Stimulated activated CD8-positive, alpha-beta memory T cell treated with anti-CD3 and anti-CD28 coated beads, Interleukin-7, amount 100 ng/mL, for 1 hour (primary cell): Measurements from ENCODE around the gene TNS1.

Experiments used
- DNase-seq, 2 donors: peaks; one replicate each; pipeline ENCODE4 v3.0.0-alpha.2; 2020; ENCODE audit warnings: low read depth in 2 of 2

Gene TNS1

DNA sequence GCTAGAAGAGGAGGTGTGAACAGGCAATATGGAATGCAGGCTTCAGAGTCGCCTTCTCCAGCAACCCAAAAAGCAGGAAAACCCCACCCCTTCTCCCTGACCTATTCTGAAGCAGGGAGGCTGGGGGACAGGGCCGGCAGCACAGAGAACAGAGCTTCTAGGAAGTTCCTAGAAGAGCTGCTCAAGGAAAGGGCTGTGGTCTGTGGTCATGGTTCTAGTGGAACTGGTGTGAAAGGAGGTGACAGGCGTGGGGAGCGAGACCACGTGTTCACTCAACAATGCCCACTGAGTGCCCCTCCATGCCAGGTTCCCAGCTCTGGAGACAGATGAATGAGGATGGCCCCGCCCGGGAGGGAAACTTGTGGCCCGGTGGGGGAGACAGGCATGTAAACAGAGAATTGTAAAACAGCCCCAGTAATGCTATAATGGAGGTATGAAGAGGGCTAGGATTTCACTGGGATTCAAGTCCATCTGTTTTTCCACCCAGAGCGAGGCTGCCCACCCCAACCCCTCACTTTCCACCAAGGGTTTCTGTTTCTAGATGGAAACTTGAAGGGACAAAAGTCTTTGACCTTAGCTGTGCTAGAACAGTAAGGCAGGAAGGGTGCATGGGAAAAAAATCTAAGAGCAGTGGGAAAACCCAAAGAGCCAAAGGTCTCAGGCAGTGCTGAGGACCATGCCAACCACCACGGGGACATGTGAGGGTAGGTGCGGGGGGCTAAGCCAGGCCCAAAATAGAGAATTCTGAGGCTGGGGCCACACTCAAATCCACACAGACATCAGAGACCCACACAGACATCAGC is 71.8 kb downstream of the TNS1 start:
- DNase-seq: no peak

DNA sequence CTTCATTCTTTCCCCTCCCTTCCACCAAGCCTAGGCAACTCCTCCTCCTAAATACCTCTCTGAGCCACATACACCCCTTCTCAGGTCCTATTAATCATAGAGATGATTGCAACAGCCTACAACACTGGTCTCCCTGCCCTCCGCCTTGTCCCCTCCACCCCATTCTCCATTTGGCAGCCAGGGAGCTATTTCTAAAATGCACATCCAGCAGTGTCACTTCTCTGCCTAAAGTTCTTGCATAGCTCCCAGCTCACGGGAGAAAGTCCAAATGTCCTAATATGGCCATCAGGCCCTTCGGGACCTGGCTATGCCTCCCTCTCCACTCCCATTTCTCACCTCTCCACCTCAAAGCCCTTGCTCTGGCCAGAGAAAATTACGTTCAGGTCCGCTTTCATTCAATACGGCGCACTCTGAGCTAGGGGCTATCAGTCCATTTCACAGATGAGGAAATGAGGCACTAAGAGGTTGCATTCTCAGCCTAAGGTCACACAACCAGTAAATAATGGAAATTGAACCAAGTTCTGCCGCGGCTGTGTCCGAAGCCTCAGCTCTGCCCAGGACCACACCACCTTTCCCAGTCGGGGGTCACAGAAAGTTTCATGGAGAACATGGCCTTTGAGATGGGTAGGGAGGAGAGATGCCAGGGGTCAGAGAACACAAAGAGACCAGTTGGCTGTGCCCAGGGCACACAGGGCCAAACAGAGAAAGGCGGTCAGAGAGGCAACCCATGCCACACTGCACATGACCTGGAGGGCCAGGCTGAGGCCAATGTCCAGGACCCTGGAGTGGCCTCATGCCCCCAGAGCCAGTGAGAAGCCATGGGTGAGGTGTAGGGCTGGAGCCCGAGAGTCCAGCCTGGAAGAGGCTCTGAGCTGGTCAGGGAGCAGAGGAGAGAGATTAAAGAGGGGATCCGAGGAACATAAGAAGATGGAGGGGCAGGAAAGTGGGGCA is 72.8 kb downstream of the TNS1 start:
- no peak for DNase-seq

DNA sequence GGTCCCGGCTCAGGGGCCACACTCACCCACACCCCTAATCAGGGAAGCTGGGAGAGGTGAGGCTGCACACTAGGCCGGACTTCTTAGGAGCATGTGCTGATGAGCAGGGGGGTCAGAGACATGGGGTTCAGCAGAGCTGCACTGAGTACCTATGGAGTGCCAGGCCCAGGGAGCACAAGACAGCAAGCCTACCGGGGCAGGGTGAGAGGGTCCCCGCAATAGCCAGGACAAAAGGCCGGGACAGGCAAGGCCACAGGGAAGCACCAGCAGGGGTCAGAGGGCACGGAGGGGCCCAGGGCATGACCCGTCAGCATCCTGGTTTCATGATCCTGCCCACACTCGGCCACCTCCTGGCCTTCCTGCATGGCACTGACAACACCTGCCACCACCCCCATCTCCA is 73.5 kb downstream of the TNS1 start:
- no peak for DNase-seq

DNA sequence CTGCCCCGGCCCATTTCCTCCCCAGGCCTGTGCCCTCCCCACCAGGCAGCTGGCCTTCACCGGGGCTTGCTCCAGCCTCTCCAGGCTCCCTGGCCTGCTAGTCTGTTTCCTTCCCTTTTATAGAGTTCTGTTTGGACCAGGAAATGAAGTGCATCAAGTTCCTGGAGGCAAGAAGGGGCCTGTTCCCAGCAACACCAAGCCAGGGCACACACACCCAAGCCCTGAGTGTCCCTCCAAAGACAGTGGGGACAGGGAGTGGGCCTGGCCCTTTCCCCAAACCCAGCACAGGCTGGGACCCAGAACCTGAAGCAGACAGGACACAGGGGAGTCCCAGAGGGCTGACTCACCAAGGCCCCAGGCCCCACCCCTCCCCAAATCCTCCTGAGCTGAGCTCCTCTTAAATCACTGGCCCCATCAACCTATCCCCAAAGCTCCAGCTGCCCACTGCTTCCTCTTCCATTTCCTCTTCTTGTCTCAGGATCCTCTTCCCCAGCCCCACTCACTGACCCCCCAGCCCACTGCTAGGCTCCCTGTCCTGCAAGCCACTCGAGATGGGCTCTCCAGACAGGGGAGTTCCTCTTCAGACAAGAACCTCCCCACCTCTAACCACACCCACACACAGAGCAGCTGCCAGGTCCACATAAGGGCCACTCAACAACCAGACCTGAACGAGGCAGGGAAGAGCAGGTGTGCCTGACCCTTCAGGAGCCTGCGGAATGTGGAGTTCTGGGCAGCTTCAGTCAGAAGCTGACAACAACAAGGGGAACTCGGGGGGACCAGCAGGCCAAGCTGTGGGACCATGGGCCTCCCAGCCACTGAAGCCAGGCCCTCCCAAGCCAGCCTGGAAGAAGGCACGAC is 74.2 kb downstream of the TNS1 start:
- no peak for DNase-seq

DNA sequence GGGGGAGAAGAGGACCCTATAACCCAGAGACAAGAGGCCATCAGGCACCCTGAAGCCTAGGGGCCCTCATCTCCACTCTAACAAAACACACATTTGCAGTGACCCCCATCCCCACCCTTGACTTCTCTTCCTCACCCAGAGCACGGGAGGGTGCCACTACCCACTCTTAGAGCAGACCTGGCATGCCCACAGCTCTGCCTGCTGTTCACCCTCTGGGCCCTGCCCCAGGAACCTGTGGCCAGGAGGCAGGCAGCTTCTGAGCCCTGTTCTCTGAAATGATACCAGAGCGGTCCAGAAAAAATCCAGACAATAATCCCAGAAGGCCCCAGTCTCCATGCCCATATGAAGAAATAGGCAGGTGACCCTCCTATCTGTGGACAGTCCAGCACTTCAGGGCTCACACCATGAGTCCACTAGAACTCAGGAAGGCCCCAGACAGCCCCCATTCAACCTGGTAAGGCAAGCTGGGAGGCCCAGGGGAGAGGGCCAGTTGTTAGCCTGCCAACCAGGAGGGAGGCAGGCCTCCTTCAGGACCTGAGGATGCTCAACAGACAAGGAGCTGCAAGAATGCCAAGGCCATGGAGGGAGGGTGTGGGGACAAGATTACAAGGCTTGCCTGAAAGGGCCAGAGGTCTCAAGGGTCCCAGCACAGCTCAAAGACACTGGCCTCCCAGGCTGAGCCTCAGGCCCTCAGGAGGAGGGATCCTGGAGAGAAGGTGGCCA is 75.0 kb downstream of the TNS1 start:
- no peak for DNase-seq

DNA sequence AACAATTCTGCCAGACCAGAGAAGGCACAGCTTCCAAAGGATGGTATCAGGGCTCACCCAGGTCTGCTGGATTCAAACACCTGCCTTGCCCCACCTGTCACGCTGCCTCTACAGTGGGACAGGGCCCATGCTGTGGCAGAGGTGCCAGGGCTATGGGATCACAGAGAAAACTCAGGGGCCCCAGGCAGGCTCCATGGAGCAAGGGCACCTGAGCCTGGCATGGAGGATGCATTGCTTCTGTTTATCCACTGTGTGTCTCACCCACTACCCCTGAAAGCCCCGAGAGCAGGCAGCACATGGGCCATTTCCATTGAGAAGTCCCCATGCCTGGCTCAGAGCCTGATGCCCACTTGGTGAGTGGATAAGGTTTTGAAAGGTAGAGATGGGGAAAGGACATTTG is 76.0 kb downstream of the TNS1 start:
- no peak for DNase-seq

DNA sequence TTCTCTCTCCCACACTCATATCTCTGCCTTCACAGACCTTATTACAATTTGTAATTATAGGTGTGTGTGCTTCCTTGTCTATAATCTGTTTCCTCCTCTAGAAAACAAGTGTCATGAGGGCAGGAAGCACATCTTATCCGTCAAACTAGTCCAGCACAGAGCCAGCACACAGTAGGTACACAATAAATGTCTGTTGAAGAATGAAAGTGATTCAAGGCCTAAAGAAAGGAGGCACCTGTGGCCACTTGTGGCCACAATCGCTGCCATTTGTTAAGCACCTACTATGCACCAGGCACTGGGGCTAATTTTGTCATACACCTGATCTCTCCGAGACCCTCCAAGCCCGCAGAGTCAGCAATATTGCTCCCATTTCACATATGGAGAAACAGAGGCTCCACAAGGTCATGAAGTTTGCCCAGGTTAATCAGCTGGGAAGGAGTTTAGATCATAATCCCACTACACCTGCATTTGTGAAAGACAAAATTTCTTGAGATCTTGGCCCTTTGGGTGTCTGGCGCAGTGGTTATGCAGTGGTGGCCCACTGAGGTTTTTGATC is 78.4 kb downstream of the TNS1 start:
- no peak for DNase-seq

DNA sequence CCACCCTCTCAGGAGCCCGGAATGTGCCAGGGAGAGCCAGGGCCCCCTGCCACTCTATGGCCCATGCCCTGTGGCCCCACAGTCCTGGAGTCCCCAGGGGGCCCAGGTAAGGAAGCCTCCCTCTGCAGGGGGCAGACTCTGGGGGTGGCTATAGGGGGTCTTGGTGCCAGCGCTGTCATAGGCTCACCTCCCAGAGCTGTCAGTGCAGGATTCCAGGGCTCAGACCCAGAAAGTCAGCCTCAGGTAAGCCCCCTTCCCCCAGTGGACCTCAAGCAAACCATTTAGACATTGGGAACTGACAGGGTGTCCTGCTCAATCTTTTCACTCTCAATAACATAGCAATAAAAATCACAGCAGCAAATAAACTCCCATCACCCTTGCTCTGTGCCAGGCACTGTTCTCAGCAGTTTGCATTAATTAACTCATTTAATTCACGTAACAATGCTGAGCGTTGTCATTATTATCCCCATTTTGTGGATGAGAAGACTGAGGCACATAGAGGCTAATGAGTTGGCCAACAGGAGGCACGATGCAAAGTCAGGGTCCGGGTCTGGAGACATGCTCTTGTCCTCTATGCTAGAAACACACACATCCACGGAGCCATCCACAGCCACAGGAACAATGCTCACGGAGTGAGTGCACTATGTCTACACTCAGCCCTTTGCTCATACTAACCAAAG is 79.6 kb downstream of the TNS1 start:
- no peak for DNase-seq

DNA sequence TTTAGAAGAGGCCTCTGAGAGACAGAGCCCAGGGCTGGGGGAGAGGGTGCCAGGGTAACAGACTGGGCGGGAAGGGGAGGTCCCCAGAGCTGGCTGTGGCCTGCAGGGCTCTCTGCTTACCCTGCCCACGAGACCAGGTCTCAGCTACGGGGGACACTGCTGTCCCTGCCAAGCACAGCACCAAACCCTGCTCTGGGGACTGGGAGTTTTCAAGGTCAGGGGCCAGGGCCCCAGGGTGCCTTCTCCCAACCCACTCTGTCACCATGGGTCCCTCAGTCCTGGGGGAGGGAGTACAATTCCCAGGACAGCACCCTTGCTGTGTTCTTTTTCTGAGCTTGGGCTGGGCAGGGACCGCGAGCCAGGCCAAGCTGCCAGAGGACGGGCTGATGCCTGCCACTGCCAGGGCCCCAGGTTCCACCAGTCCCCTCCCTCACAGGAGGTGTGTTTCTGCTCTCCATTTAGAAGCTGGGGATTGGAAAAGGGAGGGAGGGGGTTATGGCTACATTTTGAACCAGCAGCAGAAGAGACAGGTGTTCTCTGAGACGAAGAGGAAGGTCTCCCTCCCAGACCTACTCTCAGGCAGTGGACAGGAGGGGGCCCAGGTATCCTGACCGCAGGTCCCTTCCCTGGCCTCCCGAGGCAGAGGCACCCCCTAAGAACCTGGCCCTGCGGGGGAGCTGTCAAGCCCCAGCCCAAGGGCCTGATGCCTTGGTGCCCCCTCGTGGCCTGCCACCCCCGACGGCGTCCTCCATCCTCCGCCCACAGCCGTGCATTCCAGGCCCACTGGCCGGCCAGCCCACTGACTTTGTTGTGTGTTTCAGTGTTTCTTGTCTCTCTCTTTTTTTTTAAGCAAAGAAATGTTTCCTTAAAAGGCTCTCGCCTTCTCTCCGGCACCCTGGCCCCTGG is 80.4 kb downstream of the TNS1 start:
- DNase-seq: no peak

DNA sequence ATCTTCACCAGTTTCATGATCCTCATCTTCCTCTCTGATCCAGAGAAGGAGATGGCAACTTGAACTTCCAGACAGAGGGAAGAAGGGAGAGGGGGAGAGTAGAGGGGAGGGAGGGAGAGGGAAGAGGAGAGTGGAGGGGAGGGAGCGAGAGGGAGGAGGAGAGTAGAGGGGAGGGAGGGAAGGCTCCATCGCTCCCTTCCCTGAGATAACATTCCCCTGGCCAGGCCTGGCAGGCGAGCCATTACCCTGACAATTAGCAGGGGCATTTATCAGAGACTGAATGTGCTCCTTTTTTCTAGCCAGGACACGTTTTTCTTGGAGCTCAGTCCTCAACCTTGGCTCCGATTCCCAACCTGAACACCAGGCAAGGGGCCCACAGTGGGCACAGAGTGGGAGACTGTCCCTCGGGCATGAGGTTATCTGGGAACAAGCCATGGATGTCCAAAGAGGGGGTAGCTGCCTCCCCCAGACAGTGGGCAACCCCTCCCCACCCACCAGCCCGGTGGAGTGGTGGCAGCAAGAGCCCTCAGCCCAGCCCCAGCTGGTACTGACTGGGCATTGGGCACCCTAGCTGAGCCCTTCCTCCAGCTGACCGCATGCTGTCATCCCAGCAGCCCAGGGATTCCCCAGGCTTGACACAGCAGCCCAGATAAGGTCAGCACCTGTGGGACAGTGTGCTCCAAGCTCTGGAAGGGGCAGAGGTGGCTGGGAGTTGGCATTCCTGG is 81.8 kb downstream of the TNS1 start:
- no peak for DNase-seq

DNA sequence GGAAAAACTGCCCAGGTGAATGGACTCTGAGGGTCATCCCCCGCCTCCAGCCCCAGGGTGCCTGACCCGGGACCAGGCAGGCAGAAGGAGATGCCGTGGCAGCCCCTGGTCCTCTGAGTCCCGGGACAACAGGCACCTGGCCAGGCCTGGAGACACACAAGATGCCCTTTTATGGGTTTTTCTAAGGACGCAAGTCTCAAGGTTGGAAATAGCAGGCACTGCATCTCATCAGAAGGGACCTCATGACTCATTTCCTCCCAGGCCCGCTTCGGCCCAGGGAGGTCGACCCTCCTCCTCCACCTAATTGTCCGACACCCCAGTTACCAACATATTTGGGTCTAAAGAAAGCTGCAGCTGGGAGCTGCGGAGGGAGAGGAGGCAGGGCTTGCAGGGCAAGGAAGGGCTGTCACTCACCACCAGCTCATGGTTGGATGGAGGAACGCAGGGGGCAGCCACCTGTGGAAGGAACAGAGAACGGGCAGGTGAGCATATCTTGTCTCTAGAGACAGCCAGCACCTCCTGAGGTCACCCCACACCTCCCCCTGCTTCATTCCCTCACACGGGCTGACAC is 82.9 kb downstream of the TNS1 start:
- DNase-seq: no peak

DNA sequence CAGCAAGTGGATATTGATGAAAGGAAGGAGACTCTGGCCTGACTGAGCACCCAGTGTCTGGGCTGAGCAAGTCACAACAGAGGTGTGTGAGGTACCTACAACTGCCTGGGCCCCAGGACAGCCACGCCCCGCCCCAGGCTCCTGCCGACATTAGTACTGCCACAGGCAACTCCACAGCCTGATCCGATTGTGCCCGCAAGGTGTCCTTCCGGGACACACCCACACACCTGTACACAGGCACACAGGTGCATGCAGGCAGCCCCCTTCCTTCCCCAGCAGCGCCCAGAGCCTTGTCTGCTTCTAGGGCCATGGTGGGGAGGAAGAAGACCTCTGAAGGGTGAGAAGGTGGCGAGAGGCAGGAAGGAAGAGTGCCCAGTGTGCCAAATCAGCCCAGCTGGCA is 83.6 kb downstream of the TNS1 start:
- no peak for DNase-seq

DNA sequence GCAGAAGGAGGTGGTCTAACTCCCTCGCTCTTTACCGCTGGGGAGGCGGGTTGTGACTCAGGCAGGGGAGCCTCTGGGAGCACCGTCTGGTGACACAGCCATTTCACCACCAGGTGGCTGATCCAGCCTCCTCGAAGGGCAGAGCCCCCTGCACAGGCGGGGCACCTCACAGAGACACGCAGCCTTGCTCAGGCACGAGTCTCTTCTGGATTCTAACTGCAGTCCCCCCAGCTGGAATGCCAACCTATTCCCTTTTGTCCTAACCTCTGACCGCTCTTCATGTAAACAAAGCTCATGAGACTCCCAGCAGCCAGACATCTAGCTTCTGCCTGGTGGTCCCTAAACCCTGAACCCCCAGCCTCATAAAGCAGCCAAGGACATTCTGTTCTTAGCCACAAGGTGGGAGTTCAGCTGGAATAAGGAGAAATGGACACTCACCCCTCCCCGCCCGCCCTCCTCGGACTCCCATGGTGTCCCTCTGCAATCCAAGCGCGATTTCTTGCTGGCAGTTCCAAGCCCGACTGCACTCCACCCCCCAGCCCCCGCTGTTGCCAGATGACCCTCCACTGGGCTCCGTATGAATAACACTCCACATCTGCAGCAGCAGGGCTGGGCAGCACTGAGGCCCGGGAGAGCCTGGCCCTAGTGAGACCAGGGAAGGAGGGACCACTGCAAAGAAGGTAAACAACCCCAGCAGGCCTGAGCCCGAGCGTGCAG is 84.3 kb downstream of the TNS1 start:
- no peak for DNase-seq

DNA sequence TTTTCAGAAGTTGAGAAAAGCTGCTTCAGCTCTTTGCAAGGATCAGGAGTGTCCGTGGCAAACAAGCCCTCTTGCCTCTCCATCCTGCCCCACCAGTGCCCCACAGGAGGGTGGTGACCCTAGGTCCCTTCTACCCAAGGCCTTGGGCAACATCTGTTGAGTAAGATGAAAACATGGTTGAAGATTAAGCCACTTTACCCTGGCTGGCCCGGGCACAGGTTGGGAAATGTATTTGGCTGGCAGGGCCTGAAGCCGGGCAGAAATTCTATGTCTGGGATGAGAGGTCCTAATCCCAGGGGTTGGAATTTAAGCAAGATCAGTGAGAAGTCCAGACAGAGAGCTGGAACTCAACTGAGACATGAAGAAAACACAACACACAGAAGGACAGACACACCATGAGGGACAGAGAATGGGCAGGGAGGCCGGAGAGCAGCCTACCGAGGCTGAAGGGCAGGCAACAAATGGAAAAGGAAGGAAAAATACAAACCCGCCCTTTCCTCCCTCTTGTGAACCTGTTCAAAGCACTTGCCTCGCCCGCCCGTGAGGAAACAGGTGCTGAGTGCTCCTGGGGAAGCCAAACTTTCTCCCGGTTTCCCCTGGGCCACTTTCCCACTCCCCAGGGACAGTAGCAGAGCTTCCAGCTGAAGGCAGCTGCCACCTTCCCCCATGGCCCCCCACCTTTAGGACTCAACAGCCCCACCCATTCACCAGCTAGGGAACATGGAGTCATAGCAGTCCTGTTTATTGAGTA is 86.1 kb downstream of the TNS1 start:
- DNase-seq: no peak

DNA sequence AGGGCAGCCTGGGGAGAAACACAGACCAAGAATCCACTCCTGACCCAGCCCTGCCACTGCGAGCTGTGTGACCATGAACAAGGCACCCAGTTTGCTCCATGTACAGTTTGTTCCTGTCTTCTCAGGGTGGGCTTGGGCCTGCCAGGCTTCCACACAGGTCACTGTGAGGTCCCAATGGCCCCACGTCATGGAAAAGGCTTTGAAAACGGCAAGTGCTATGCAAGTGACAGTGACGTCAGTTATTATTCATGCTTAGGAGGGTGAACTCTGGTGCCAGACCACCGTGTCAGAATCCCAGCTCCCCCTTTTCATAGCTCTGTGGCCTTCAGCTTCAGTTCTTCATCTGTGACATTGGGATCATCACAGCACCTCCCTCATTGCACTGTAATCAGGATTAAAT is 87.1 kb downstream of the TNS1 start:
- DNase-seq: no peak

DNA sequence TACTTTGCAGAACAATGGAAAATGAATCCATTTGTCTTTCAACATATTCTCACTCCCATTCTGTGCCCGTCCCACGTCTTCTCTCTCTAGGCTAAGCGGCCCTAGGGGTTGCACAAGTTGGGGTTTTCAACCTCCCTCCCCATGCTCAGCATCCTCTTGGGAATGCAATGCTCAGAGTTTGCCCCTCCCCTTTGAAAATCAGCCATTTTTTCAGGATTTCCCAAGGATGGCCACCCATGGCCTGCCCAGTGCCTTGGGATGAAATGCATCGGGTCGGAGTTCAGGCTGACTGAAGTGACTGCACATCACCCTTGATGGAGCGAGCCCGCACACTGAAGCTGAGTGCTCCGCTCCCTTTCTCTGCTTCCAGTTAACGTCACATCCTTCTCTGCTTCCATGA is 87.9 kb downstream of the TNS1 start:
- DNase-seq: no peak

DNA sequence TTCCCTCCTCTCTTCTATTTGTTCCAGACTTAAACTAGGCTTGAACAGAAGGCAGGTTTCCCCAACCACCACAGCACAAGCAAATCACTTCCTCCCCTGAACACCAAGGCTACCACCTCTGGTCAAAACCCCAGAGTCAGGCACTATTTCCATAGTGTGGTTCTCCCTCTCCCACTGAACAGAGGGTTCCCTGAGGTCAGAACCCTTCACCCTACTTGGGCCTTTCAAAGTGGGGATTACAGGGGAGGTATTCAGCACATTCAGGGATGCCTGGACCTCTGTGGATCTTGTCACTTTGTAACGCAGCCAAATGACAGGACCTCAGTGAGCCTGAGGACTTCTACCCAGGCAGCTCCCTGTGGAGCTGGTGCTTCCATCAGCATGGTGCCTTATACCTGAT is 88.7 kb downstream of the TNS1 start:
- DNase-seq: no peak
